Endothelial cell (in vitro differentiated cells): ENCODE measurements around the gene RHBDL1. TPM values are rescaled to one million over a fixed set of nuclear protein-coding genes. Genes with fewer than 3 reads are reported as not detected.

ENCODE experiments used
- DNase-seq: peaks from one replicate; pipeline ENCODE4 v3.0.0; 2021; ENCODE audit warnings: low spot score
- H3K27ac Mint-ChIP-seq: one replicate; pipeline ENCODE4 v1.8.0; 2021; ENCODE audit warnings: mixed read lengths, inconsistent platforms; ENCODE audit not compliant: unreplicated experiment
- H3K27me3 Mint-ChIP-seq: one replicate; pipeline ENCODE4 v1.8.0; 2021; ENCODE audit warnings: mild to moderate bottlenecking, moderate library complexity, mixed read lengths, inconsistent platforms; ENCODE audit not compliant: unreplicated experiment
- H3K36me3 Mint-ChIP-seq: one replicate; pipeline ENCODE4 v1.8.0; 2021; ENCODE audit warnings: mild to moderate bottlenecking, low read depth, mixed read lengths, inconsistent platforms; ENCODE audit not compliant: unreplicated experiment
- H3K4me1 Mint-ChIP-seq: one replicate; pipeline ENCODE4 v1.8.0; 2021; ENCODE audit warnings: mild to moderate bottlenecking, mixed read lengths, inconsistent platforms; ENCODE audit not compliant: unreplicated experiment
- H3K4me3 Mint-ChIP-seq: one replicate; pipeline ENCODE4 v1.8.0; 2021; ENCODE audit warnings: mild to moderate bottlenecking, mixed read lengths, inconsistent platforms; ENCODE audit not compliant: unreplicated experiment
- H3K9me3 Mint-ChIP-seq: one replicate; pipeline ENCODE4 v1.8.0; 2021; ENCODE audit warnings: mixed read lengths, inconsistent platforms; ENCODE audit not compliant: unreplicated experiment
- CTCF ChIP-seq: fragments of 200-600 bp; sonication (generic); IDR thresholded peaks from one replicate; pipeline ENCODE4 v1.5.0; 2021; ENCODE audit warnings: antibody characterized with exemption; ENCODE audit not compliant: unreplicated experiment
- total RNA-seq: library from RNA; stranded (reverse); fragmentation: NEBNext Ultra II Directional; extraction: Animal tissue kit (Norgen Biotek cat#: 25700); gene quantifications from one replicate; pipeline ENCODE4 v1.2.1, GENCODE V29; 2021; ENCODE audit not compliant: unreplicated experiment

RHBDL1 gene
- total RNA-seq, 1 donor from 2014 or later, result 1.6 TPM

- Mint-ChIP-seq H3K27ac (no peak overlapping the region), H3K4me3 (peak overlapping the region; percentile 94), H3K27me3 (peaks cover 8% of the 10 kb centered on the region), H3K9me3 (no peaks in the 10 kb centered on the region), H3K36me3 (no peaks in the 10 kb centered on the region), H3K4me1 (peaks cover 6% of the 10 kb centered on the region)
- DNase-seq, result peak; percentile 88
- TF ChIP-seq CTCF, result no peak
Measured at GRCh38 chr16:637081-638018, 38.1 kb upstream of the RHBDL1 start.

GRCh38 chr16:638034-638543, 37.4 kb upstream of the RHBDL1 start:
- no peak overlapping the region for H3K27ac Mint-ChIP-seq
- no peak for DNase-seq
- no peak overlapping the region for H3K4me3 Mint-ChIP-seq

GRCh38 chr16:638836-639235, 36.6 kb upstream of the RHBDL1 start:
- TF ChIP-seq CTCF, result no peak
- no peaks in the 10 kb centered on the region for H3K9me3 Mint-ChIP-seq
- DNase-seq, result no peak
- peaks cover 6% of the 10 kb centered on the region for H3K4me1 Mint-ChIP-seq
- no peak overlapping the region for H3K4me3 Mint-ChIP-seq
- no peak overlapping the region for H3K27ac Mint-ChIP-seq
- no peaks in the 10 kb centered on the region for H3K36me3 Mint-ChIP-seq
- H3K27me3 Mint-ChIP-seq, result peaks cover 8% of the 10 kb centered on the region

More at GRCh38 chr16:638034-638543, 37.4 kb upstream of the RHBDL1 start:
- peaks cover 6% of the 10 kb centered on the region for H3K4me1 Mint-ChIP-seq
- peaks cover 8% of the 10 kb centered on the region for H3K27me3 Mint-ChIP-seq
- no peaks in the 10 kb centered on the region for H3K36me3 Mint-ChIP-seq
- H3K9me3 Mint-ChIP-seq, result no peaks in the 10 kb centered on the region
- no peak for TF ChIP-seq CTCF

- no peak overlapping the region for H3K27ac Mint-ChIP-seq
- peak overlapping the region; percentile 62 for H3K4me3 Mint-ChIP-seq
- H3K9me3 Mint-ChIP-seq, result no peaks in the 10 kb centered on the region
- H3K36me3 Mint-ChIP-seq, result no peaks in the 10 kb centered on the region
- H3K4me1 Mint-ChIP-seq, result peaks cover 6% of the 10 kb centered on the region
- peaks cover 8% of the 10 kb centered on the region for H3K27me3 Mint-ChIP-seq
- no peak for TF ChIP-seq CTCF
- no peak for DNase-seq
Measured at GRCh38 chr16:640614-641013, 34.9 kb upstream of the RHBDL1 start.
